Natural killer cell treated with Interleukin-12 subunit alpha and Interleukin-12 subunit beta and Interleukin-15 and Interleukin-18, amount 100 ng/mL, for 72 hours (primary cell): Measurements from ENCODE around the gene CNOT10. TPM values are rescaled to one million over a fixed set of nuclear protein-coding genes. Genes with fewer than 3 reads are reported as not detected.
"Not testable (repeated sequence)": the region's sequence is repeated elsewhere in the genome, so short reads cannot be mapped to it uniquely, and the experiment has no call there.

Experiments
- ATAC-seq, 2 donors: fragments of 150-1000 bp; cut with Tn5 transposase in 1 of 2; sonication (Bioruptor Pico), chemical (Tn5 transposase) in 1 of 2; 2 replicates each; pipeline ENCODE4 v1.10.0; 2021
- DNase-seq: peaks from one replicate; pipeline ENCODE4 v3.0.0; 2022; ENCODE audit warnings: low spot score
- H3K27ac Mint-ChIP-seq, 2 donors: 1 replicate in 1 of 2; 2 replicates in 1 of 2; pipeline ENCODE4 v1.8.0; 2022; ENCODE audit warnings: mixed read lengths in 2 of 2, mild to moderate bottlenecking in 1 of 2, moderate library complexity in 1 of 2
- H3K27me3 Mint-ChIP-seq, 2 donors: 1 replicate in 1 of 2; 2 replicates in 1 of 2; pipeline ENCODE4 v1.8.0; 2022; ENCODE audit warnings: mixed read lengths in 2 of 2
- H3K36me3 Mint-ChIP-seq: one replicate; pipeline ENCODE4 v1.8.0; 2022; ENCODE audit warnings: mixed read lengths
- H3K4me1 Mint-ChIP-seq, 2 donors: 1 replicate in 1 of 2; 2 replicates in 1 of 2; pipeline ENCODE4 v1.8.0; 2022; ENCODE audit warnings: low read depth in 2 of 2, mixed read lengths in 2 of 2, mild to moderate bottlenecking in 1 of 2
- H3K4me3 Mint-ChIP-seq: one replicate; pipeline ENCODE4 v1.8.0; 2022; ENCODE audit warnings: mixed read lengths
- H3K9me3 Mint-ChIP-seq: 2 replicates; pipeline ENCODE4 v1.8.0; 2022; ENCODE audit warnings: mixed read lengths
- total RNA-seq, 2 donors: library from RNA; stranded (reverse); gene quantifications; one replicate each; pipeline ENCODE4 v1.2.3, GENCODE V29; 2022

The CNOT10 gene, protein sequence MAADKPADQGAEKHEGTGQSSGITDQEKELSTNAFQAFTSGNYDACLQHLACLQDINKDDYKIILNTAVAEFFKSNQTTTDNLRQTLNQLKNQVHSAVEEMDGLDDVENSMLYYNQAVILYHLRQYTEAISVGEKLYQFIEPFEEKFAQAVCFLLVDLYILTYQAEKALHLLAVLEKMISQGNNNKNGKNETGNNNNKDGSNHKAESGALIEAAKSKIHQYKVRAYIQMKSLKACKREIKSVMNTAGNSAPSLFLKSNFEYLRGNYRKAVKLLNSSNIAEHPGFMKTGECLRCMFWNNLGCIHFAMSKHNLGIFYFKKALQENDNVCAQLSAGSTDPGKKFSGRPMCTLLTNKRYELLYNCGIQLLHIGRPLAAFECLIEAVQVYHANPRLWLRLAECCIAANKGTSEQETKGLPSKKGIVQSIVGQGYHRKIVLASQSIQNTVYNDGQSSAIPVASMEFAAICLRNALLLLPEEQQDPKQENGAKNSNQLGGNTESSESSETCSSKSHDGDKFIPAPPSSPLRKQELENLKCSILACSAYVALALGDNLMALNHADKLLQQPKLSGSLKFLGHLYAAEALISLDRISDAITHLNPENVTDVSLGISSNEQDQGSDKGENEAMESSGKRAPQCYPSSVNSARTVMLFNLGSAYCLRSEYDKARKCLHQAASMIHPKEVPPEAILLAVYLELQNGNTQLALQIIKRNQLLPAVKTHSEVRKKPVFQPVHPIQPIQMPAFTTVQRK
- 10 to 100 TPM; 46.5 to 53.9 TPM for total RNA-seq

DNA sequence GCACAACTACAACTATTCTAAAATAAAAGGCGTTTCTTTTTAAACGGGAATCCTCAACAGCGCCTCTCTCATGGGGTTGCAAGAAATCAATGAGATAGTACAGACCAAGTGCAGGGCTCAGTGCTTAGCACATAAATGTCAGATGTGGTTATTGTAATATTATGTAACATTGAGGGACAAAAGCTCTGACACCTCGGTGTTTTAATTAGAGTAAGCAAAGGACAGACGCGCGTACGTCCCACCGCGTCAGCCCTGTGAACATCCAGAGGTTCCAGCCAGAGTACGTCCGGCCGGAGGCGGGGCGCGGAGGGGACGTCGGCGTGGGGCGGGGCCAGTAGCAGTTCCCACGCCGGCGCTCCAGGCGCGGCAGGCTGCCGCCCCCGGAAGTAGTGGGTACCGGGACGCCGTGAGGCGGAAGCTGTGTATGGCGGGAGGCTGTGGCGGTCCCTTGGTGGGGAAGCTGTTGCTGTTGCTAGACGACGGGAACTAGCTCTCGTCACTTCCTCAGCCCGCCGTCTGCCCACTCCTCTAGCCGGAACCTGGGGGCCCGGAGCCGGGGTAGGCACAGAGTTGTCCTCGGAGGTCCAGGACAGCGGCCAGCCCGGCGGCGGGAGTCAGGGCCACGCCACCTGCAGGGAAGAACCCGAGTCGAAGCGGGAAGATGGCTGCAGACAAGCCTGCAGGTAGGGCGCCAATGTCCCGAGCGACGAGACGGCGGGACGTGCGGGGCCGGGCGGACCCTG is at the start of gene CNOT10:
Gene CNOT10, plus strand, starts transcription at position 389 of the 743 bp plus-strand sequence. Its CDS starts 273 bp downstream, at position 662.
- Mint-ChIP-seq H3K4me1 (peaks cover 27 to 29% of the 10 kb centered on the region in 2 donors), H3K36me3 (peaks cover 5% of the 10 kb centered on the region), H3K27ac (peak within 1 kb of the TSS; percentile 79 to 86), H3K27me3 (no peaks in the 10 kb centered on the region), H3K9me3 (no peaks in the 10 kb centered on the region), H3K4me3 (peak within 1 kb of the TSS; percentile 93)
- DNase-seq: peak; percentile 99
- ATAC-seq: peak; percentile 99

DNA sequence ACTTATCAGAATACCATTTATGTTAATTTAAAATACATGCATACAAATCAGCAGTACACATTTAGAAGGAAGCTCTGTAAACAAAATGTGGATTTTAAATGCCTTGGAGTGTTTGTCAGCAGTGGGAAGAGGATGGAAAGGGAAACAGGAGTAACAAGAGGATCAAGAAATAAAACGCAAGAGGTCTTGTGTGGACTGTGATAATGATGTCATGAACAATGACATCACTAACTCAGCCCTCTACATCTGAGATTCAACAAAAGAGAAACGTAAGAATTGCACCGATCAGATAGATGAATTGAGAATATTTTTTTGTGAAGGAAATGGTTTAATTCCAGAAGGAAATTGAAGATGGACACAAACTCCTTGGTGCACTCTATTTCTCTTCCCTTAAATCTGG is 44.0 kb upstream of the CNOT10 start:
- ATAC-seq: no peak
- H3K27me3 Mint-ChIP-seq: peaks cover 19 to 39% of the 10 kb centered on the region in 2 donors

GRCh38 chr3:32641356-32641755 is 43.6 kb upstream of the CNOT10 start:
- DNase-seq (no peak), ATAC-seq (no peak)
- H3K4me1 Mint-ChIP-seq: no peaks in the 10 kb centered on the region
- H3K9me3 Mint-ChIP-seq: no peaks in the 10 kb centered on the region
- H3K27ac Mint-ChIP-seq: no peak overlapping the region
- H3K27me3 Mint-ChIP-seq: peaks cover 17 to 34% of the 10 kb centered on the region in 2 donors
- no peaks in the 10 kb centered on the region for H3K36me3 Mint-ChIP-seq
- no peak overlapping the region for H3K4me3 Mint-ChIP-seq

More for the DNA sequence above, 44.0 kb upstream of the CNOT10 start:
- Mint-ChIP-seq H3K4me3 (no peak overlapping the region), H3K9me3 (no peaks in the 10 kb centered on the region), H3K27ac (no peak overlapping the region), H3K4me1 (no peaks in the 10 kb centered on the region), H3K36me3 (no peaks in the 10 kb centered on the region)
- no peak for DNase-seq

GRCh38 chr3:32643354-32643753 is 41.6 kb upstream of the CNOT10 start:
- Mint-ChIP-seq H3K27me3 (peaks cover 13 to 29% of the 10 kb centered on the region in 2 donors), H3K4me3 (no peak overlapping the region), H3K27ac (no peak overlapping the region), H3K36me3 (no peaks in the 10 kb centered on the region), H3K4me1 (no peaks in the 10 kb centered on the region), H3K9me3 (no peaks in the 10 kb centered on the region)
- ATAC-seq (no peak), DNase-seq (no peak)

GRCh38 chr3:32643816-32644215 is 41.2 kb upstream of the CNOT10 start:
- no peak overlapping the region for H3K4me3 Mint-ChIP-seq
- DNase-seq (no peak), ATAC-seq (no peak)
- no peak overlapping the region for H3K27ac Mint-ChIP-seq
- no peaks in the 10 kb centered on the region for H3K36me3 Mint-ChIP-seq
- no peaks in the 10 kb centered on the region for H3K4me1 Mint-ChIP-seq
- H3K9me3 Mint-ChIP-seq: no peaks in the 10 kb centered on the region
- H3K27me3 Mint-ChIP-seq: peaks cover 13 to 29% of the 10 kb centered on the region in 2 donors

- no peak overlapping the region for H3K27ac Mint-ChIP-seq
- H3K9me3 Mint-ChIP-seq: no peaks in the 10 kb centered on the region
- no peaks in the 10 kb centered on the region for H3K4me1 Mint-ChIP-seq
Observed at GRCh38 chr3:32644380-32644779, 40.6 kb upstream of the CNOT10 start.

DNA sequence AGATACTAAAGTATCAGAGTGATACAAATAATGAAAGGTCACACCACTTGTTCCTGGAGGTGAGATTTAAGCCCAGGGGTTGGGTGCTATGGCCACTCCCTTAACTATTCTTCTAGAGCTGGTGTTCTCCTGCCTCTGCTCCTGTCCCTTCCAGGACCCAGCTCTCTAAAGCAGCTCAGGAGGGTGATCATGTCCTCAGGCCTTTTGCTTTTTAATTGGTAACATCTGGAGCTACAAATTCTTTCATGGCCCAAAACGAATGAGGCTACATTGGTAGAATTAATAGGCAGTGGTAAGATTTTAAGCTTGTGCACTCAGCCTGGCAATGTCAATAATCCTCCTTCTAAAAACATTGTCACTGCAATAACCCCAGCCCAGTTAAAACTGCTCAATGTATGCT is 38.2 kb upstream of the CNOT10 start:
- Mint-ChIP-seq H3K4me1 (no peaks in the 10 kb centered on the region), H3K36me3 (no peaks in the 10 kb centered on the region), H3K9me3 (no peaks in the 10 kb centered on the region), H3K4me3 (no peak overlapping the region), H3K27me3 (peaks cover 4 to 8% of the 10 kb centered on the region in 2 donors), H3K27ac (no peak overlapping the region)
- ATAC-seq: no peak
- DNase-seq: no peak

More at GRCh38 chr3:32644380-32644779, 40.6 kb upstream of the CNOT10 start:
- Mint-ChIP-seq H3K36me3 (no peaks in the 10 kb centered on the region), H3K4me3 (no peak overlapping the region), H3K27me3 (peaks cover 13 to 29% of the 10 kb centered on the region in 2 donors)
- ATAC-seq: no peak
- no peak for DNase-seq

- H3K9me3 Mint-ChIP-seq, H3K4me3 Mint-ChIP-seq, DNase-seq, H3K27ac Mint-ChIP-seq, ATAC-seq, H3K4me1 Mint-ChIP-seq, H3K36me3 Mint-ChIP-seq: not testable (repeated sequence)
- H3K27me3 Mint-ChIP-seq: peaks cover 10 to 21% of the 10 kb centered on the region in 2 donors
Observed at GRCh38 chr3:32652337-32653100, 32.5 kb upstream of the CNOT10 start.

DNA sequence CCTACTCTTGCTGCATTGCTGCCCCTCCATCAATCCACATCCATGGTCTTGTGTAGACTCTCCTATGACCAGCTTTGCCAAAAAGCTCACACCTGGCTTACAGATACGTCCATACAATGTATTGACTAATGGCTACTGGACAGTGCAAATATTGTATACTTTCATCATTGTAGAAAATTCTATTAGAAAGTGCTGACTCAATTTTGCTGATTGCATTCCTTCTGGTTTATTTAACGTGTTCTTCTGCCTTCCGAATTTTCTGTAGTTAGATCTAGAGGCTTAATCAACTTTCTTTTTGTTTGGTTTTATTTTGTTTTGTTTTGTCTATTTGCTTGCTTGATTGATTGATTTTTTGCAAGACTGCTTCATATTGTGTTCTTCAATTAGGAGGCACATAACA is 29.8 kb upstream of the CNOT10 start:
- Mint-ChIP-seq H3K27me3 (peaks cover 13 to 26% of the 10 kb centered on the region in 2 donors), H3K27ac (no peak overlapping the region), H3K4me3 (no peak overlapping the region), H3K9me3 (no peaks in the 10 kb centered on the region), H3K36me3 (no peaks in the 10 kb centered on the region), H3K4me1 (no peaks in the 10 kb centered on the region)
- ATAC-seq: no peak
- DNase-seq: no peak

DNA sequence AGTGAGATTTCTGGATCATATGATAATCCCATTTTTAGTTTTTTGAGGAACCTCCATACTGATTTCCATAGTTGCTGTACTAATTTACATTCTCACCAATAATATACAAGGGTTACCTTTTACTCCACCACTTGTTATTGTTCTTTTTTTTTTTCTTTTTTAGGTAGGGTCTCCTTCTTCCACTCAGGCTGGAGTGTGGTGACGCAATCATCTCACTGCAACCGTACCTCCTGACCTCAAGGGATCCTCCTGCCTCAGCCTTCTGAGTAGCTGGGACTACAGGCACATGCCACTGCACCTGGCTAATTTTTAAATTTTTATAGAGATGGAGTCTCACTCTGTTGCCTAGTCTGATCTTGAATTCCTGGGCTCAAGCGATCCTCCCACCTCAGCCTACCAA is 24.4 kb upstream of the CNOT10 start:
- DNase-seq (no peak), ATAC-seq (no peak)
- Mint-ChIP-seq H3K36me3 (no peaks in the 10 kb centered on the region), H3K4me1 (no peaks in the 10 kb centered on the region), H3K27me3 (peaks cover 11 to 19% of the 10 kb centered on the region in 2 donors), H3K27ac (no peak overlapping the region), H3K4me3 (no peak overlapping the region), H3K9me3 (no peaks in the 10 kb centered on the region)

GRCh38 chr3:32662647-32663046 is 22.3 kb upstream of the CNOT10 start:
- no peaks in the 10 kb centered on the region for H3K4me1 Mint-ChIP-seq
- no peaks in the 10 kb centered on the region for H3K36me3 Mint-ChIP-seq
- H3K27ac Mint-ChIP-seq: no peak overlapping the region
- ATAC-seq (no peak), DNase-seq (no peak)
- no peak overlapping the region for H3K4me3 Mint-ChIP-seq
- H3K9me3 Mint-ChIP-seq: no peaks in the 10 kb centered on the region
- peaks cover 3 to 4% of the 10 kb centered on the region in 2 donors for H3K27me3 Mint-ChIP-seq

- H3K27ac Mint-ChIP-seq, H3K9me3 Mint-ChIP-seq, DNase-seq, H3K36me3 Mint-ChIP-seq, H3K4me1 Mint-ChIP-seq, H3K4me3 Mint-ChIP-seq, H3K27me3 Mint-ChIP-seq: not testable (repeated sequence)
- peak in 1 of 2 donors; percentile 51 for ATAC-seq
Observed at GRCh38 chr3:32664630-32665075, 20.3 kb upstream of the CNOT10 start.

DNA sequence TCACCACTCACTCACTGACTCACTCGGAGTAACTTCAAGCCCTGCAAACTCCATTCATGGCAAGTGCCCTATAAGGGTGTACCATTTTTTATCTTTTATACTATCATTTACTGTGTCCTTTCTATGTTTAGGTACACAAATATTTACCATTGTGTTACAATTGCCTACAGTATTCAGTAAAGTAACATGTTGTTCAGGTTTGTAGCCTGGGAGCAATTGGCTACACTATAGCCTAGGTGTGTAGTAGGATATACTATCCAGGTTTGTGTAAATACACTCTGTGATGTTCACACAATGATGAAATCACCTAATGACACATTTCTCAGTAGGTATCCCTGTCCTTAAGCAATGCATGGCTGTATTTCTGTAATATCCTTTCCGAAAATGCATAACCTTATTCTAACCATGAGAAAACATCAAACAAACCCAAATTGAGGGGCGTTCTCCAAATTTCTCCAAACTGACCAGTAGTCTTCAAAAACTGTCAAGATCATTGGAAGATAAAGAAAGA is 17.9 kb upstream of the CNOT10 start:
- H3K9me3 Mint-ChIP-seq: no peaks in the 10 kb centered on the region
- no peak for ATAC-seq
- H3K4me1 Mint-ChIP-seq: no peaks in the 10 kb centered on the region
- H3K36me3 Mint-ChIP-seq: no peaks in the 10 kb centered on the region
- DNase-seq: no peak
- H3K4me3 Mint-ChIP-seq: no peak overlapping the region
- no peak overlapping the region for H3K27ac Mint-ChIP-seq
- peaks cover 4 to 8% of the 10 kb centered on the region in 2 donors for H3K27me3 Mint-ChIP-seq
